ENCODE measurements around the gene COL18A1.
A peak's percentile ranks its signal among the peaks of the same experiment; 100 is the strongest.
"Not testable (repeated sequence)": the region's sequence is repeated elsewhere in the genome, so short reads cannot be mapped to it uniquely, and the experiment has no call there.

Gene COL18A1

GRCh38 chr21:45429221-45430175 lies 24.5 kb downstream of the COL18A1 start:
- DNase-seq: no peak

GRCh38 chr21:45430521-45431501 lies 25.8 kb downstream of the COL18A1 start:
- no peak for DNase-seq

GRCh38 chr21:45431781-45432572 lies 27.0 kb downstream of the COL18A1 start:
- no peak for DNase-seq

- DNase-seq: no peak
Measured at GRCh38 chr21:45432575-45433255, 27.8 kb downstream of the COL18A1 start.

- no peak for DNase-seq
Measured at GRCh38 chr21:45433301-45433700, 28.3 kb downstream of the COL18A1 start.

GRCh38 chr21:45433911-45434644 lies 29.1 kb downstream of the COL18A1 start:
- no peak for DNase-seq

- no peak for DNase-seq
Measured at GRCh38 chr21:45434645-45435217, 29.8 kb downstream of the COL18A1 start.

- DNase-seq: no peak
Measured at GRCh38 chr21:45435405-45435981, 30.5 kb downstream of the COL18A1 start.

- DNase-seq: peak; percentile 19 to 33 (median 31)
Measured at GRCh38 chr21:45436351-45437065, 31.5 kb downstream of the COL18A1 start.

GRCh38 chr21:45437844-45438243 lies 32.9 kb downstream of the COL18A1 start:
- DNase-seq: not testable (repeated sequence)

- no peak for DNase-seq
Measured at GRCh38 chr21:45438391-45439145, 33.6 kb downstream of the COL18A1 start.

GRCh38 chr21:45439161-45439872 lies 34.4 kb downstream of the COL18A1 start:
- DNase-seq: peak; percentile 82 to 92 (median 85)

- no peak for DNase-seq
Measured at GRCh38 chr21:45439901-45440461, 35.0 kb downstream of the COL18A1 start.

GRCh38 chr21:45440736-45441350 lies 35.9 kb downstream of the COL18A1 start:
- no peak for DNase-seq

GRCh38 chr21:45441431-45442255 lies 36.7 kb downstream of the COL18A1 start:
- no peak for DNase-seq

- no peak for DNase-seq
Measured at GRCh38 chr21:45442276-45442675, 37.3 kb downstream of the COL18A1 start.

Measured in suppressor macrophage treated with lipopolysaccharide for 1 hour (primary cell).